DND-41 (cell line): ENCODE results near the gene PLD2.

Source experiments
- ATAC-seq: fragments of 200-7000 bp; cut with Tn5 transposase; 3 replicates; pipeline ENCODE4 v1.9.1; 2021; ENCODE audit warnings: low read depth; ENCODE audit not compliant: insufficient read depth
- DNase-seq: peaks from one replicate; pipeline ENCODE4 v3.0.0-alpha.2; 2020
- H2AFZ ChIP-seq: 2 replicates; pipeline ENCODE4 v1.6.0; 2012; ENCODE audit warnings: low read depth, low read length
- H3K27ac ChIP-seq: 2 replicates; pipeline ENCODE4 v1.5.1; 2012; ENCODE audit warnings: low read length, inconsistent platforms
- H3K27me3 ChIP-seq: fragments of 200-600 bp; sonication (generic); 2 replicates; pipeline ENCODE4 v1.6.0; 2012; ENCODE audit warnings: low read length, mild to moderate bottlenecking, inconsistent platforms; ENCODE audit not compliant: insufficient read depth, poor library complexity
- H3K36me3 ChIP-seq: 2 replicates; pipeline ENCODE4 v1.5.1; 2012; ENCODE audit warnings: low read length, inconsistent platforms; ENCODE audit not compliant: insufficient read depth
- H3K4me1 ChIP-seq: 2 replicates; pipeline ENCODE4 v1.5.1; 2012; ENCODE audit warnings: mild to moderate bottlenecking, low read length; ENCODE audit not compliant: insufficient read depth
- H3K4me2 ChIP-seq: 2 replicates; pipeline ENCODE4 v1.6.0; 2012; ENCODE audit warnings: mild to moderate bottlenecking, moderate library complexity, low read length, inconsistent platforms; ENCODE audit not compliant: insufficient read depth
- H3K4me3 ChIP-seq, 2 experiments: fragments of 200-600 bp in 1 of 2; shearing (Covaris generic) in 1 of 2; 2 replicates each; pipeline ENCODE4 v1.5.1; 2012 to 2016; ENCODE audit warnings: inconsistent platforms in 2 of 2, low read length in 2 of 2, mild to moderate bottlenecking in 2 of 2, low read depth in 1 of 2, moderate library complexity in 1 of 2
- H3K79me2 ChIP-seq: 2 replicates; pipeline ENCODE4 v1.6.0; 2012; ENCODE audit warnings: low read length, inconsistent platforms; ENCODE audit not compliant: insufficient read depth
- H3K9ac ChIP-seq: 2 replicates; pipeline ENCODE4 v1.6.0; 2012; ENCODE audit warnings: low read depth, mild to moderate bottlenecking, inconsistent platforms, low read length, moderate library complexity
- H3K9me3 ChIP-seq: 2 replicates; pipeline ENCODE4 v1.5.1; 2012; ENCODE audit warnings: low read length, moderate library complexity, mild to moderate bottlenecking, inconsistent platforms; ENCODE audit not compliant: insufficient read depth, severe bottlenecking
- H4K20me1 ChIP-seq: 2 replicates; pipeline ENCODE4 v1.6.0; 2012; ENCODE audit warnings: low read length; ENCODE audit not compliant: insufficient read depth
- CTCF ChIP-seq: IDR thresholded peaks from 2 replicates; pipeline ENCODE4 v1.5.1; 2012; ENCODE audit warnings: borderline replicate concordance, low read length, moderate library complexity, mild to moderate bottlenecking; ENCODE audit not compliant: poor library complexity, severe bottlenecking; ENCODE audit errors: extremely low read depth
- EZH2 ChIP-seq: IDR thresholded peaks from 3 replicates; pipeline ENCODE4 v1.6.1; 2012; ENCODE audit warnings: borderline replicate concordance, low read depth, mild to moderate bottlenecking, moderate library complexity, low read length, inconsistent platforms; ENCODE audit not compliant: severe bottlenecking

Gene PLD2

DNA sequence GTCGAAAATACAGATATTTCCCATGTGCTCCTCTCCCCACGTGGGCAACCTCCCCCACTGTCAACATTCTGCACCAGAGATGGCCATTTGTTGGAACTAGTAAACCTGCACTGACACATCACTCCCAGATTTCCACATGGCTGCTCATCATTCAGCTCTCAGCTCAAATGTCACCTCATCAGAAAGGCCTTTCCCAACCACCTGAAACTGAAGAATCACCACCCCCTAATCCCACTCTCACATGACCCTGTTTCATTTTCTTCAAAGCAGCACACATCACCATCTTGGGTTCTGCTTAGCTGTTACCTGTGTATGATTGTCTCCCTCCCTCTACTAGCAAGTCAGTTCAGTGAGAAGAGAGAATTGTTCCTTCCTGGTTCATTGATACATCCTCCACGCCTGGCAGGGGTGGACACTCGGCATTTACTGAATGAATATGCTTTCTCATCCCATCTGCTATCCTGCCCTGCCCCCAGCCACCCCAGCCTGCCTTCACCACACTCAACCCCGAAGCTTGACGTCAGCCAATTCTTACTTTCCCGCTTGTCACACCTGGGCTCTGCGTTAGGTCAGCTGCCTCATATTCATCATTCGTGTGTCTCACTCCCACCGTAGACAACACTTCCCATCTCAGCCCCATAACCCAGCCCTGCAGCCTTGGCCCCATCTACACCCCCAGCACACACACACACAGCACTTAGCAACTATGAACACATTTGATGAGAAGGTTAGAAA lies 6.3 kb upstream of the PLD2 start:
- Histone ChIP-seq H3K4me3 (no peak overlapping the region), H3K9me3 (no peaks in the 10 kb centered on the region), H4K20me1 (peaks cover 12% of the 10 kb centered on the region; the same call in 1 of the 2 replicates), H3K4me2 (no peak overlapping the region), H3K36me3 (peaks cover 22% of the 10 kb centered on the region), H2AFZ (no peak overlapping the region), H3K4me1 (peaks cover 20% of the 10 kb centered on the region), H3K27ac (no peak overlapping the region), H3K27me3 (no peaks in the 10 kb centered on the region), H3K9ac (no peak overlapping the region), H3K79me2 (peaks cover 21% of the 10 kb centered on the region)
- ATAC-seq = no peak
- no peak for DNase-seq
- no peak for TF ChIP-seq EZH2
- no peak for TF ChIP-seq CTCF

DNA sequence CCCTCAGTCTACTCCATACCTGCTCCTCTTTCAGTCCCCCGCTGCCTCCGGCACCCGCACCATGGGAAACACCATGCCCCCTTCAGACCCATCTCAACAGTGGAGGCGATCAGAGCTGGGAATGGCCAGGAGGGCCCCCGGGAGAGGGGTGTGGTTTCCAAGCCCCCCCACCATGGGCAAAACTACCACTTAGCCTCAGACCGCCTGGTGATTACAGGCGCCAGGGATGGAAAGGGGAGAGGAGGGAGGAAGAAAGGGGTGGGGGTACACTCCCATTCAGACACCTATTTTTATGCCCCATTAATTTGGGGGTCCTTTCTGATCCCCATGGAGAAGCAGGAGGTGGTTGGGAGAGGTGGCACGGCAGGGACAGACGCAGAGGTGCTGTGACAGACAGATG lies 4.7 kb upstream of the PLD2 start, which contains the start of gene C17orf114:
TSS of gene C17orf114 (minus strand) at position 101 of the 400 bp plus-strand sequence.
- H3K4me2 ChIP-seq = no peak within 1 kb of the TSS
- no peak for TF ChIP-seq EZH2
- no peak for TF ChIP-seq CTCF
- DNase-seq = no peak
- no peaks in the 10 kb centered on the region for H3K27me3 ChIP-seq
- H4K20me1 ChIP-seq = peaks cover 8% of the 10 kb centered on the region; the same call in 1 of the 2 replicates
- H3K4me1 ChIP-seq = peaks cover 22% of the 10 kb centered on the region
- peaks cover 9% of the 10 kb centered on the region for H3K79me2 ChIP-seq
- H2AFZ ChIP-seq = no peak within 1 kb of the TSS
- H3K9ac ChIP-seq = no peak within 1 kb of the TSS
- no peak within 1 kb of the TSS for H3K4me3 ChIP-seq
- H3K36me3 ChIP-seq = peaks cover 19% of the 10 kb centered on the region
- no peak within 1 kb of the TSS for H3K27ac ChIP-seq
- ATAC-seq = no peak
- no peaks in the 10 kb centered on the region for H3K9me3 ChIP-seq

DNA sequence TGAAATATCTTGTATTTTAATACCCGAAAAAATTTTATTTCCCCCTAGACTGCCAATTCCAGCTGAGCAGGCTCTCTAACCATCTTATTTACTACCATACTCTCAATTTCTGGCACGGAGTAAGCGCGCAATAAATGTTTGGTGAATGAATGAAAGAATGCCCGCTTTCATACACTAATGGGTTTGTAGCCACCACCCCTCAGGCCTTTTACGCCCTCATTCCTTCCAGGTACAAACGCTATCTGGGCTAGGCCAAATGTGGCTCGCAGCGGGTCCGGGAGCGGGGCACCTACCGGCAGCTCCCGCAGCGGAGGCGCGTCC lies 536 bp upstream of the PLD2 start:
- no peaks in the 10 kb centered on the region for H3K9me3 ChIP-seq
- no peak for DNase-seq
- peaks cover 19% of the 10 kb centered on the region for H3K4me1 ChIP-seq

More for the DNA sequence above, 536 bp upstream of the PLD2 start:
- Histone ChIP-seq H3K4me3 (peak overlapping the region; percentile 58 to 81), H3K4me2 (peak overlapping the region; percentile 97), H3K36me3 (no peaks in the 10 kb centered on the region; the same call in 1 of the 2 replicates), H2AFZ (peak overlapping the region; percentile 78), H3K27me3 (no peaks in the 10 kb centered on the region), H3K79me2 (no peaks in the 10 kb centered on the region), H4K20me1 (no peaks in the 10 kb centered on the region), H3K27ac (peak overlapping the region; percentile 44; the same call in 1 of the 2 replicates), H3K9ac (peak overlapping the region; percentile 79)
- no peak for ATAC-seq
- TF ChIP-seq EZH2 (no peak), CTCF (no peak)
